Fibroblast of the aortic adventitia (primary cell): ENCODE results near the gene PAQR8. TPM values are rescaled to one million over a fixed set of nuclear protein-coding genes. Genes with fewer than 3 reads are reported as not detected.

ENCODE experiments used
- DNase-seq: peaks from one replicate; pipeline ENCODE4 v3.0.0-alpha.2; 2010; ENCODE audit warnings: low read depth
- H3K4me3 ChIP-seq: 2 replicates; pipeline ENCODE4 v1.5.1; 2011; ENCODE audit warnings: low read depth, mild to moderate bottlenecking, control low read depth, low read length, moderate library complexity
- CTCF ChIP-seq: IDR thresholded peaks from 2 replicates; pipeline ENCODE4 v1.5.1; 2011; ENCODE audit warnings: mild to moderate bottlenecking, low read length, control low read depth, inconsistent platforms; ENCODE audit not compliant: insufficient read depth
- total RNA-seq: library from RNA; depleted of rRNA; stranded (reverse); fragments of >200 nt; gene quantifications from 2 replicates; pipeline ENCODE4 v1.2.3, GENCODE V29; 2012; ENCODE audit warnings: low replicate concordance

PAQR8 gene
- total RNA-seq, 1 donor, result 8.6 TPM

GRCh38 chr6:52365317-52365716 lies 3.4 kb downstream of the PAQR8 start:
- DNase-seq, result no peak
- H3K4me3 ChIP-seq, result no peak overlapping the region
- no peak for TF ChIP-seq CTCF

- DNase-seq, result peak; percentile 55
- no peak overlapping the region for H3K4me3 ChIP-seq
- TF ChIP-seq CTCF, result no peak
Observed at GRCh38 chr6:52365866-52366540, 4.1 kb downstream of the PAQR8 start.

DNA sequence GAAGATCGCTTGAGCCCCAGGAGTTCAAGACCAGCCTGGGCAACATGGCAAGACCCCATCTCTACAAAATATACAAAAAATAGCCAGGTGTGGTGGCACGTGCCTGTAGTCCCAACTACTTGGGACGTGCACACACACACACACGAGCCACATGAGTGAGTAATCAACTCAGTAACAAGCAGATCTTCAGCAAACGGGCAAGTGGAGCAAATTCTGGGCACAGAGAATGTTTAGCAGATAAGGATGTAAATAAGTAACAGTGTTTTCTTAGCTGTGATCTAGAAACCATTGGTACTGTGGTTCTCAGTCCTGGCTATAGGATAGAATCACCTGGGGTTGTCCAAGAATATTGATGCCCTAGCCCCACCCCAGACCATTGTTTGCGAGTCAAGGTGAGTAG lies 6.1 kb downstream of the PAQR8 start:
- DNase-seq, result no peak
- no peak overlapping the region for H3K4me3 ChIP-seq
- TF ChIP-seq CTCF, result no peak

- no peak for DNase-seq
- no peak for TF ChIP-seq CTCF
- H3K4me3 ChIP-seq, result no peak overlapping the region
Observed at GRCh38 chr6:52369234-52369633, 7.3 kb downstream of the PAQR8 start.

DNA sequence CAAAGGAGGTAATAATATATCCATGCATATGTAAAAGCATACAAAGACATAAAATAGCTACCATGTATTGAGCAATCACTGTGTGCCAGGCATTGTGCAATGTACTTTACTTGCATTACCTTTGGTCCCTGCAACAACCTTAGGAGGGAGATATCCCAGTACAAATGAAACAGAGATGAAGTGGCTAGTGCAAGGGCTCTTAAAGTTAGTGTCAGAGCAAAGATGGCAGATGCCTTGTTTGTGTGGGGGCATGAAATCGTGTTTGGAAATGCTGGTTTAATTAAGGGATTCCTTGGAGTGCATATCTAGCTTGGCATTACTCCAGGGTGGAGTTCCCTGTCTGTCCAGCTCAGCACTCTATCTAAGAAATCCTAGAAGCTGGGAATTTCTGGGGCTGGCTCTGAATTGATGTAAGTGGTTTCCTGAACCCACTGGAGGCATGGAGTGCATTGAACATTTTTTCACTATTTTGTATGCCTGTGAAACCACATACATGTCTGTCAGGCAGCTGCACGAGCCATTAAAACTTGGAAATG lies 9.8 kb downstream of the PAQR8 start:
- TF ChIP-seq CTCF, result no peak
- peak; percentile 42 for DNase-seq
- no peak overlapping the region for H3K4me3 ChIP-seq

- no peak overlapping the region for H3K4me3 ChIP-seq
- no peak for DNase-seq
- no peak for TF ChIP-seq CTCF
Observed at GRCh38 chr6:52373151-52373690, 11.3 kb downstream of the PAQR8 start.
